ENCODE data around the gene ARHGAP40. TPM values are rescaled to one million over a fixed set of nuclear protein-coding genes. Genes with fewer than 3 reads are reported as not detected.
A peak's percentile ranks its signal among the peaks of the same experiment; 100 is the strongest.

ARHGAP40 gene
- total and polyA plus RNA-seq, 2 experiments from 2014 or later, result 0.21 TPM; not detected in 1

GRCh38 chr20:38633577-38634093, 32.0 kb downstream of the ARHGAP40 start:
- Histone ChIP-seq H3K36me3 (ENCODE audit: insufficient read depth) (no peaks in the 10 kb centered on the region), H3K27ac (ENCODE audit: low read depth) (no peak overlapping the region), H3K79me2 (replicated peaks; ENCODE audit: insufficient read depth) (no peaks in the 10 kb centered on the region), H2AFZ (peak overlapping the region; percentile 57; the same call in 1 of the 2 replicates), H3K9me2 (ENCODE audit: insufficient read depth) (0 out of 2 replicates have a peak, but pooled peaks cover 3% of the 10 kb centered on the region), H3K4me2 (no peak overlapping the region), H3K4me1 (ENCODE audit: insufficient read depth) (peaks cover 7% of the 10 kb centered on the region; the same call in 1 of the 2 replicates), H4K20me1 (replicated peaks; ENCODE audit: insufficient read depth) (no peaks in the 10 kb centered on the region), H3F3A (replicated peaks; ENCODE audit: low read depth) (no peaks in the 10 kb centered on the region), H3K27me3 (ENCODE audit: insufficient read depth) (no peaks in the 10 kb centered on the region; the same call in 1 of the 2 replicates), H3K4me3 (no peak overlapping the region)
- Mint-ChIP-seq H3K27ac (no peak overlapping the region), H3K27me3 (ENCODE audit: insufficient read depth, low read depth, poor library complexity) (peaks cover 14% of the 10 kb centered on the region), H3K36me3 (ENCODE audit: low read depth) (no peaks in the 10 kb centered on the region), H3K9me3 (peaks cover 2% of the 10 kb centered on the region; the same call in 1 of the 3 replicates), H3K4me3 (no peak overlapping the region), H3K4me1 (peaks cover 21% of the 10 kb centered on the region)
- TF ChIP-seq CTCF (conservative IDR thresholded peaks at IDR 0.05; ENCODE audit: low read depth in 2 of 2) (peak; percentile 78 to 85), EZH2phosphoT487 (IDR thresholded peaks at IDR 0.05; ENCODE audit: unreplicated experiment) (no peak)
- ATAC-seq, result peak; percentile 93
- DNase-seq (ENCODE audit: low spot score), result peak; percentile 82

GRCh38 chr20:38635721-38636288, 34.2 kb downstream of the ARHGAP40 start:
- H3K4me1 Mint-ChIP-seq, result peaks cover 8% of the 10 kb centered on the region
- H3K27me3 ChIP-seq (ENCODE audit: insufficient read depth), result no peaks in the 10 kb centered on the region; the same call in 1 of the 2 replicates
- H3K36me3 ChIP-seq (ENCODE audit: insufficient read depth), result no peaks in the 10 kb centered on the region
- peaks cover 16% of the 10 kb centered on the region for H3K27me3 Mint-ChIP-seq (ENCODE audit: insufficient read depth, low read depth, poor library complexity)
- H3K4me3 ChIP-seq, result no peak overlapping the region
- H3K27ac ChIP-seq (ENCODE audit: low read depth), result no peak overlapping the region
- ATAC-seq (no peak), DNase-seq (ENCODE audit: low spot score) (no peak)
- no peak overlapping the region for H3K4me2 ChIP-seq
- no peaks in the 10 kb centered on the region for H4K20me1 ChIP-seq (replicated peaks; ENCODE audit: insufficient read depth)
- peaks cover 2% of the 10 kb centered on the region; the same call in 1 of the 3 replicates for H3K9me3 Mint-ChIP-seq
- H3F3A ChIP-seq (replicated peaks; ENCODE audit: low read depth), result no peaks in the 10 kb centered on the region
- 0 out of 2 replicates have a peak, but pooled peaks cover 3% of the 10 kb centered on the region for H3K9me2 ChIP-seq (ENCODE audit: insufficient read depth)
- peak overlapping the region; percentile 84; the same call in 1 of the 2 replicates for H2AFZ ChIP-seq
- H3K4me3 Mint-ChIP-seq, result no peak overlapping the region
- no peaks in the 10 kb centered on the region for H3K79me2 ChIP-seq (replicated peaks; ENCODE audit: insufficient read depth)
- H3K4me1 ChIP-seq (ENCODE audit: insufficient read depth), result no peaks in the 10 kb centered on the region
- no peak overlapping the region for H3K27ac Mint-ChIP-seq
- H3K36me3 Mint-ChIP-seq (ENCODE audit: low read depth), result no peaks in the 10 kb centered on the region
- TF ChIP-seq, protein P1, sequence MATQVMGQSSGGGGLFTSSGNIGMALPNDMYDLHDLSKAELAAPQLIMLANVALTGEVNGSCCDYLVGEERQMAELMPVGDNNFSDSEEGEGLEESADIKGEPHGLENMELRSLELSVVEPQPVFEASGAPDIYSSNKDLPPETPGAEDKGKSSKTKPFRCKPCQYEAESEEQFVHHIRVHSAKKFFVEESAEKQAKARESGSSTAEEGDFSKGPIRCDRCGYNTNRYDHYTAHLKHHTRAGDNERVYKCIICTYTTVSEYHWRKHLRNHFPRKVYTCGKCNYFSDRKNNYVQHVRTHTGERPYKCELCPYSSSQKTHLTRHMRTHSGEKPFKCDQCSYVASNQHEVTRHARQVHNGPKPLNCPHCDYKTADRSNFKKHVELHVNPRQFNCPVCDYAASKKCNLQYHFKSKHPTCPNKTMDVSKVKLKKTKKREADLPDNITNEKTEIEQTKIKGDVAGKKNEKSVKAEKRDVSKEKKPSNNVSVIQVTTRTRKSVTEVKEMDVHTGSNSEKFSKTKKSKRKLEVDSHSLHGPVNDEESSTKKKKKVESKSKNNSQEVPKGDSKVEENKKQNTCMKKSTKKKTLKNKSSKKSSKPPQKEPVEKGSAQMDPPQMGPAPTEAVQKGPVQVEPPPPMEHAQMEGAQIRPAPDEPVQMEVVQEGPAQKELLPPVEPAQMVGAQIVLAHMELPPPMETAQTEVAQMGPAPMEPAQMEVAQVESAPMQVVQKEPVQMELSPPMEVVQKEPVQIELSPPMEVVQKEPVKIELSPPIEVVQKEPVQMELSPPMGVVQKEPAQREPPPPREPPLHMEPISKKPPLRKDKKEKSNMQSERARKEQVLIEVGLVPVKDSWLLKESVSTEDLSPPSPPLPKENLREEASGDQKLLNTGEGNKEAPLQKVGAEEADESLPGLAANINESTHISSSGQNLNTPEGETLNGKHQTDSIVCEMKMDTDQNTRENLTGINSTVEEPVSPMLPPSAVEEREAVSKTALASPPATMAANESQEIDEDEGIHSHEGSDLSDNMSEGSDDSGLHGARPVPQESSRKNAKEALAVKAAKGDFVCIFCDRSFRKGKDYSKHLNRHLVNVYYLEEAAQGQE (IDR thresholded peaks at IDR 0.05; ENCODE audit: unreplicated experiment), result no peak
- TF ChIP-seq JUNB (IDR thresholded peaks at IDR 0.05; ENCODE audit: unreplicated experiment), result no peak
- TF ChIP-seq STAT1 (IDR thresholded peaks at IDR 0.05; ENCODE audit: unreplicated experiment), result no peak
- TF ChIP-seq CREB1 (CRISPR knock-in tag; IDR thresholded peaks at IDR 0.05; ENCODE audit: low read depth), result no peak
- no peak for TF ChIP-seq ZNF114 (CRISPR knock-in tag; IDR thresholded peaks at IDR 0.05)
- TF ChIP-seq, protein P2, sequence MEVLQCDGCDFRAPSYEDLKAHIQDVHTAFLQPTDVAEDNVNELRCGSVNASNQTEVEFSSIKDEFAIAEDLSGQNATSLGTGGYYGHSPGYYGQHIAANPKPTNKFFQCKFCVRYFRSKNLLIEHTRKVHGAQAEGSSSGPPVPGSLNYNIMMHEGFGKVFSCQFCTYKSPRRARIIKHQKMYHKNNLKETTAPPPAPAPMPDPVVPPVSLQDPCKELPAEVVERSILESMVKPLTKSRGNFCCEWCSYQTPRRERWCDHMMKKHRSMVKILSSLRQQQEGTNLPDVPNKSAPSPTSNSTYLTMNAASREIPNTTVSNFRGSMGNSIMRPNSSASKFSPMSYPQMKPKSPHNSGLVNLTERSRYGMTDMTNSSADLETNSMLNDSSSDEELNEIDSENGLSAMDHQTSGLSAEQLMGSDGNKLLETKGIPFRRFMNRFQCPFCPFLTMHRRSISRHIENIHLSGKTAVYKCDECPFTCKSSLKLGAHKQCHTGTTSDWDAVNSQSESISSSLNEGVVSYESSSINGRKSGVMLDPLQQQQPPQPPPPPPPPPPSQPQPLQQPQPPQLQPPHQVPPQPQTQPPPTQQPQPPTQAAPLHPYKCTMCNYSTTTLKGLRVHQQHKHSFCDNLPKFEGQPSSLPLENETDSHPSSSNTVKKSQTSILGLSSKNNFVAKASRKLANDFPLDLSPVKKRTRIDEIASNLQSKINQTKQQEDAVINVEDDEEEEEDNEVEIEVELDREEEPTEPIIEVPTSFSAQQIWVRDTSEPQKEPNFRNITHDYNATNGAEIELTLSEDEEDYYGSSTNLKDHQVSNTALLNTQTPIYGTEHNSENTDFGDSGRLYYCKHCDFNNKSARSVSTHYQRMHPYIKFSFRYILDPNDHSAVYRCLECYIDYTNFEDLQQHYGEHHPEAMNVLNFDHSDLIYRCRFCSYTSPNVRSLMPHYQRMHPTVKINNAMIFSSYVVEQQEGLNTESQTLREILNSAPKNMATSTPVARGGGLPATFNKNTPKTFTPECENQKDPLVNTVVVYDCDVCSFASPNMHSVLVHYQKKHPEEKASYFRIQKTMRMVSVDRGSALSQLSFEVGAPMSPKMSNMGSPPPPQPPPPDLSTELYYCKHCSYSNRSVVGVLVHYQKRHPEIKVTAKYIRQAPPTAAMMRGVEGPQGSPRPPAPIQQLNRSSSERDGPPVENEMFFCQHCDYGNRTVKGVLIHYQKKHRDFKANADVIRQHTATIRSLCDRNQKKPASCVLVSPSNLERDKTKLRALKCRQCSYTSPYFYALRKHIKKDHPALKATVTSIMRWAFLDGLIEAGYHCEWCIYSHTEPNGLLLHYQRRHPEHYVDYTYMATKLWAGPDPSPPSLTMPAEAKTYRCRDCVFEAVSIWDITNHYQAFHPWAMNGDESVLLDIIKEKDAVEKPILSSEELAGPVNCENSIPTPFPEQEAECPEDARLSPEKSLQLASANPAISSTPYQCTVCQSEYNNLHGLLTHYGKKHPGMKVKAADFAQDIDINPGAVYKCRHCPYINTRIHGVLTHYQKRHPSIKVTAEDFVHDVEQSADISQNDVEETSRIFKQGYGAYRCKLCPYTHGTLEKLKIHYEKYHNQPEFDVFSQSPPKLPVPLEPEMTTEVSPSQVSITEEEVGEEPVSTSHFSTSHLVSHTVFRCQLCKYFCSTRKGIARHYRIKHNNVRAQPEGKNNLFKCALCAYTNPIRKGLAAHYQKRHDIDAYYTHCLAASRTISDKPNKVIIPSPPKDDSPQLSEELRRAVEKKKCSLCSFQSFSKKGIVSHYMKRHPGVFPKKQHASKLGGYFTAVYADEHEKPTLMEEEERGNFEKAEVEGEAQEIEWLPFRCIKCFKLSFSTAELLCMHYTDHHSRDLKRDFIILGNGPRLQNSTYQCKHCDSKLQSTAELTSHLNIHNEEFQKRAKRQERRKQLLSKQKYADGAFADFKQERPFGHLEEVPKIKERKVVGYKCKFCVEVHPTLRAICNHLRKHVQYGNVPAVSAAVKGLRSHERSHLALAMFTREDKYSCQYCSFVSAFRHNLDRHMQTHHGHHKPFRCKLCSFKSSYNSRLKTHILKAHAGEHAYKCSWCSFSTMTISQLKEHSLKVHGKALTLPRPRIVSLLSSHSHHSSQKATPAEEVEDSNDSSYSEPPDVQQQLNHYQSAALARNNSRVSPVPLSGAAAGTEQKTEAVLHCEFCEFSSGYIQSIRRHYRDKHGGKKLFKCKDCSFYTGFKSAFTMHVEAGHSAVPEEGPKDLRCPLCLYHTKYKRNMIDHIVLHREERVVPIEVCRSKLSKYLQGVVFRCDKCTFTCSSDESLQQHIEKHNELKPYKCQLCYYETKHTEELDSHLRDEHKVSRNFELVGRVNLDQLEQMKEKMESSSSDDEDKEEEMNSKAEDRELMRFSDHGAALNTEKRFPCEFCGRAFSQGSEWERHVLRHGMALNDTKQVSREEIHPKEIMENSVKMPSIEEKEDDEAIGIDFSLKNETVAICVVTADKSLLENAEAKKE (CRISPR knock-in tag; IDR thresholded peaks at IDR 0.05), result no peak
- TF ChIP-seq EZH2phosphoT487 (IDR thresholded peaks at IDR 0.05; ENCODE audit: unreplicated experiment), result no peak
